AG10803 (cell line): ENCODE measurements around the gene ARHGAP30.
A peak's percentile ranks its signal among the peaks of the same experiment; 100 is the strongest.
"Not testable (repeated sequence)": the region's sequence is repeated elsewhere in the genome, so short reads cannot be mapped to it uniquely, and the experiment has no call there.

Source experiments
- DNase-seq: peaks from one replicate; pipeline ENCODE4 v3.0.0; 2010; ENCODE audit warnings: low read depth
- H3K4me3 ChIP-seq: 2 replicates; pipeline ENCODE4 v1.5.1; 2011; ENCODE audit warnings: mild to moderate bottlenecking, low read length, control low read depth
- TF ChIP-seq, protein P1 (sequence below): conservative IDR thresholded peaks from 2 replicates; pipeline ENCODE4 v1.5.1; 2011; ENCODE audit warnings: mild to moderate bottlenecking, low read length, control low read depth, inconsistent platforms

The ARHGAP30 gene

DNA sequence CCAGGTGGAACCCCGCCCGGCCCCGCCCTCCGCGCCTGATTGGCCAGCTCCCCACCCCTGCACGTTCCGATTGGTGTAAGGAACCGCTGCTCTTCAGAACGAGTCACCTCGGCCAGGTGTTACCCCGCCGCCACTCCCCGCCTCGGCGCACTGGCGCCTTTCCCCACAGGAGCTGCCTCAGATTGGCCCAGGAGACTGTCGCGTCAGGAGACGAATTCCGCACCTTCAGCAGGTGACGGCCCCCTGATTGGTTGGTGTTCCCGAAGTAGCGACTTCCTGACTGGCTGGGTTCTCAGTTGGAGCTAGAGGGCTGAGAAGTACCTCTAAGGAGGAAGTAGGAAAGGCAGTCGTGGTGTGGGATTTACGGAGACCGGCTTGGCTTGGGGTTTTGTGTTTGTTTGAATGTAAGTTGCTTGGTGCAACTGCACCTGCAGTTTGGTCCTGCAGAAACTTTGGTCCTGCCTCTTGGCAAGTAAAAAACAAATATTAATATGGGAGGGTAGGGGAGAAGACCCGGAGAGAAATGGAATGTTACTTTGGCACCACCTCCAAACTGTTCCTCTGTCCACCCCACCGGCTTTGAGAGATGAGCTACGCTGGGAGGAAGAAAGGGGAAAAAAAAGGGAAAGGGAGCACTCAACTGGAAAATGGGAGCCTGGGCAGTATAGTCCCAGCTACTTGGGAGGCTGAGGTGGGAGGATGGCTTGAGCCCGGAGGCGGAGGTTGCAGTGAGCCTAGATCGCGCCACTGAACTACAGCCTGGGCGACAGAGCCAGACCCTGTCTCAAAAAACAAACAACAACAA lies 48.3 kb downstream of the ARHGAP30 start:
- DNase-seq, result no peak
- TF ChIP-seq, protein P1, sequence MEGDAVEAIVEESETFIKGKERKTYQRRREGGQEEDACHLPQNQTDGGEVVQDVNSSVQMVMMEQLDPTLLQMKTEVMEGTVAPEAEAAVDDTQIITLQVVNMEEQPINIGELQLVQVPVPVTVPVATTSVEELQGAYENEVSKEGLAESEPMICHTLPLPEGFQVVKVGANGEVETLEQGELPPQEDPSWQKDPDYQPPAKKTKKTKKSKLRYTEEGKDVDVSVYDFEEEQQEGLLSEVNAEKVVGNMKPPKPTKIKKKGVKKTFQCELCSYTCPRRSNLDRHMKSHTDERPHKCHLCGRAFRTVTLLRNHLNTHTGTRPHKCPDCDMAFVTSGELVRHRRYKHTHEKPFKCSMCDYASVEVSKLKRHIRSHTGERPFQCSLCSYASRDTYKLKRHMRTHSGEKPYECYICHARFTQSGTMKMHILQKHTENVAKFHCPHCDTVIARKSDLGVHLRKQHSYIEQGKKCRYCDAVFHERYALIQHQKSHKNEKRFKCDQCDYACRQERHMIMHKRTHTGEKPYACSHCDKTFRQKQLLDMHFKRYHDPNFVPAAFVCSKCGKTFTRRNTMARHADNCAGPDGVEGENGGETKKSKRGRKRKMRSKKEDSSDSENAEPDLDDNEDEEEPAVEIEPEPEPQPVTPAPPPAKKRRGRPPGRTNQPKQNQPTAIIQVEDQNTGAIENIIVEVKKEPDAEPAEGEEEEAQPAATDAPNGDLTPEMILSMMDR, result no peak
- H3K4me3 ChIP-seq, result peak overlapping the region; percentile 62

- DNase-seq, result no peak
- TF ChIP-seq, protein P1, result 0 out of 2 replicates have a peak, but pooled peaks have one; percentile 1
- peak within 1 kb of the TSS; percentile 62 for H3K4me3 ChIP-seq
Measured at GRCh38 chr1:161020509-161021164, 49.1 kb downstream of the ARHGAP30 start, which contains the start of gene F11R. F11R (minus strand) TSS chr1:161021152; CDS start chr1:161021073, 79 bp downstream.

GRCh38 chr1:161019751-161020495 lies 49.8 kb downstream of the ARHGAP30 start:
- H3K4me3 ChIP-seq, result peak overlapping the region; percentile 62
- DNase-seq, result no peak
- TF ChIP-seq, protein P1, result no peak

- not testable (repeated sequence) for DNase-seq, H3K4me3 ChIP-seq
Measured at GRCh38 chr1:161019111-161019660, 50.5 kb downstream of the ARHGAP30 start.

- H3K4me3 ChIP-seq, result no peak overlapping the region
- no peak for DNase-seq
- TF ChIP-seq, protein P1, result no peak
Measured at GRCh38 chr1:161018631-161018930, 51.1 kb downstream of the ARHGAP30 start.

- TF ChIP-seq, protein P1, result no peak
- no peak overlapping the region for H3K4me3 ChIP-seq
- DNase-seq, result no peak
Measured at GRCh38 chr1:161017756-161018630, 51.7 kb downstream of the ARHGAP30 start.

DNA sequence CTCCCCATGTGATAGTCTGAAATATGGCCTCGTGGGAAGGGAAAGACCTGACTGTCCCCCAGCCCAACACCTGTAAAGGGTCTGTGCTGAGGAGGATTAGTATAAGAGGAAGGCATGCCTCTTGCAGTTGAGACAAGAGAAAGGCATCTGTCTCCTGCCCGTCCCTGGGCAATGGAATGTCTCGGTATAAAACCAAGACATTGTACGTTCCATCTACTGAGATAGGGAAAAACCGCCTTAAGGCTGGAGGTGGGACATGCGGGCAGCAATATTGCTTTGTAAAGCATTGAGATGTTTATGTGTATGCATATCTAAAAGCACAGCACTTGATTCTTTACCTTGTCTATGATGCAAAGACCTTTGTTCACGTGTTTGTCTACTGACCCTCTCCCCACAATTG lies 52.5 kb downstream of the ARHGAP30 start:
- H3K4me3 ChIP-seq, DNase-seq: not testable (repeated sequence)

GRCh38 chr1:161016683-161017082 lies 53.0 kb downstream of the ARHGAP30 start:
- DNase-seq, H3K4me3 ChIP-seq: not testable (repeated sequence)
